A673 (cell line): Measurements from ENCODE around the gene EBF4. TPM values are rescaled to one million over a fixed set of nuclear protein-coding genes. Genes with fewer than 3 reads are reported as not detected.

Source experiments
- BruUV-seq: library from RNA; stranded (reverse); fragments of 400-500 nt; replicated peaks from 2 replicates; lab custom pipeline; 2021; lab: Mats Ljungman, UMichigan
- CTCF ChIA-PET: fragments of 300-600 bp; sonication (Branson Sonifier 250); formaldehyde crosslinking; loops from one replicate; lab custom pipeline; 2022; ENCODE audit warnings: antibody characterized with exemption; lab: Charles Lee
- POLR2A ChIA-PET: fragments of 300-600 bp; sonication (Branson Sonifier 250); formaldehyde crosslinking; loops from one replicate; lab custom pipeline; 2022; ENCODE audit warnings: antibody characterized with exemption; ENCODE audit not compliant: low non-redundant PET; lab: Charles Lee
- DNase-seq: peaks from one replicate; pipeline ENCODE4 v3.0.0-alpha.2; 2015; ENCODE audit warnings: low spot score
- H3K27ac ChIP-seq: fragments of 200-600 bp; sonication (generic); 2 replicates; pipeline ENCODE4 v1.5.1; 2016; ENCODE audit warnings: mixed run types, low read depth, mild to moderate bottlenecking, mixed read lengths, antibody characterized with exemption, low read length; ENCODE audit not compliant: poor library complexity, severe bottlenecking
- H3K27me3 ChIP-seq: fragments of 200-600 bp; sonication (generic); replicated peaks from 2 replicates; pipeline ENCODE4 v1.6.1; 2017; ENCODE audit warnings: mixed run types, low read depth, mild to moderate bottlenecking, mixed read lengths, antibody characterized with exemption, low read length; ENCODE audit not compliant: insufficient read depth, poor library complexity
- H3K36me3 ChIP-seq: fragments of 200-600 bp; sonication (generic); 2 replicates; pipeline ENCODE4 v1.6.1; 2016; ENCODE audit warnings: mixed run types, mild to moderate bottlenecking, mixed read lengths, antibody characterized with exemption, low read length; ENCODE audit not compliant: insufficient read depth, poor library complexity, severe bottlenecking
- H3K4me1 ChIP-seq: fragments of 200-600 bp; sonication (generic); 2 replicates; pipeline ENCODE4 v1.6.1; 2017; ENCODE audit warnings: mixed run types, mild to moderate bottlenecking, mixed read lengths, antibody characterized with exemption, low read length; ENCODE audit not compliant: insufficient read depth, poor library complexity, severe bottlenecking
- H3K4me3 ChIP-seq: fragments of 200-600 bp; sonication (generic); 2 replicates; pipeline ENCODE4 v1.5.1; 2016; ENCODE audit warnings: low read depth, mixed run types, mild to moderate bottlenecking, mixed read lengths, low read length; ENCODE audit not compliant: poor library complexity, severe bottlenecking
- H3K9me3 ChIP-seq: fragments of 200-600 bp; sonication (generic); 2 replicates; pipeline ENCODE4 v1.6.1; 2016; ENCODE audit warnings: mixed run types, low read depth, mild to moderate bottlenecking, mixed read lengths, antibody characterized with exemption, low read length; ENCODE audit not compliant: poor library complexity, severe bottlenecking
- CTCF ChIP-seq: fragments of 300-800, 200-600 bp; sonication (generic); conservative IDR thresholded peaks from 2 replicates; pipeline ENCODE4 v1.5.1; 2017; ENCODE audit warnings: low read depth, mild to moderate bottlenecking, antibody characterized with exemption, low read length, moderate library complexity, mixed read lengths
- EZH2 ChIP-seq: fragments of 200-600 bp; sonication (generic); IDR thresholded peaks from 2 replicates; pipeline ENCODE4 v1.6.1; 2017; ENCODE audit warnings: borderline replicate concordance, low read depth, mild to moderate bottlenecking, mixed read lengths, antibody characterized with exemption, low read length; ENCODE audit not compliant: poor library complexity, severe bottlenecking
- intact Hi-C: fragments of 100-400 bp; cut with micrococcal nuclease; formaldehyde crosslinking; loops from one replicate; pipeline ENCODE4 v1.10.0; 2022; ENCODE audit not compliant: unreplicated experiment
- total RNA-seq: library from RNA; stranded (reverse); gene quantifications from 2 replicates; pipeline ENCODE4 v1.2.3, GENCODE V29; 2021

The EBF4 gene
- total RNA-seq, 1 experiment from 2014 or later = 0.52 TPM

GRCh38 chr20:2701671-2702081 is 9.1 kb downstream of the EBF4 start:
- H3K27me3 ChIP-seq = no peaks in the 10 kb centered on the region
- no peaks in the 10 kb centered on the region for H3K36me3 ChIP-seq
- CTCF ChIA-PET = interaction anchor here (0.5 to 0.9 kb wide), 2 partner anchors 27 to 151 kb away, joined by 4 read pairs; no protein-coding TSS in a partner anchor
- H3K27ac ChIP-seq = no peak overlapping the region
- H3K4me3 ChIP-seq = no peak overlapping the region
- TF ChIP-seq CTCF = no peak
- TF ChIP-seq EZH2 = no peak
- POLR2A ChIA-PET = interaction anchor here (0.5 kb wide), 1 partner anchor 27 kb away, joined by 5 read pairs; no protein-coding TSS in a partner anchor
- intact Hi-C loops = no loop called here
- H3K4me1 ChIP-seq = peaks cover 13% of the 10 kb centered on the region
- BruUV-seq = no TSS peak
- peak; percentile 44 for DNase-seq
- no peaks in the 10 kb centered on the region for H3K9me3 ChIP-seq

DNA sequence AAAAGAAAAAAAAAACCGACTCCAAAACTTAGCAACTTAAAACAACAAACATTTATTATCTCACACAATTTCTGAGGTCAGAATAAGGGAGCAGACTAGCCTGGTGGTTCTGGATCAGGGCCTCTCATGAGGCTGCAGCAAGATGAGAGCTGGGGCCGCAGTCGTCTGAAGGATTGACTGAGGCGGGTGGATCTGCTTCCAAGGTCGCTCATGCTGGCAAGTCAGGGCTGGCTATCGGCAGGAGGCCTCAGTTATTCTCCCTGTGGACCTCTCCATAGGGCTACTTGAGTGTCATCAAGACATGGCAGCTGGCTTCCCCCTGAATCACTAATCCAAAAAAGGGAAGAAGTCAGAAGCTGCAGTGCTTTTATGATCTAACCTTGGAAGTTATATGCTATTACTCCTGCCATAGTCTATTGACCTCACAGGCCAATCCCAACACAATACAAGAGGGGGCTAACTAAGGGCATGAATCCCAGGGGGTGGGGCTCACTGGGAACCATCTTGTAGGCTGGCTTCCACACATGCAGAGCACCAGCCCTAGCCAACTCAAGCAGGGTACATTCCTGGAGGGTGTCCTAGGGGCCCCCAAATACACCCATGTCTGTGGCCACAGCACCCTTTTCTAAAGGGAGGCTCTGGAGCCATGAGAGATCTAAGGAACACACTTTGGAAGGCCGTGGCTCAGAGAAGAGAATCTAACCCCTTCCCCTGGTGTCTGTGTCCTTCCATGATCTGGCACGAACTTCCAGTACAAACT is 11.3 kb downstream of the EBF4 start:
- Histone ChIP-seq H3K4me3 (no peak overlapping the region), H3K27ac (no peak overlapping the region), H3K36me3 (no peaks in the 10 kb centered on the region), H3K27me3 (peaks cover under 1% of the 10 kb centered on the region), H3K4me1 (peaks cover 6% of the 10 kb centered on the region), H3K9me3 (no peaks in the 10 kb centered on the region)
- ChIA-PET CTCF (interaction anchor here (0.6 kb wide), 1 partner anchor 25 kb away, joined by 8 read pairs; no protein-coding TSS in a partner anchor), POLR2A (no interaction called here)
- no peak for DNase-seq
- intact Hi-C loops = no loop called here
- TF ChIP-seq CTCF (no peak), EZH2 (no peak)
- no TSS peak for BruUV-seq

DNA sequence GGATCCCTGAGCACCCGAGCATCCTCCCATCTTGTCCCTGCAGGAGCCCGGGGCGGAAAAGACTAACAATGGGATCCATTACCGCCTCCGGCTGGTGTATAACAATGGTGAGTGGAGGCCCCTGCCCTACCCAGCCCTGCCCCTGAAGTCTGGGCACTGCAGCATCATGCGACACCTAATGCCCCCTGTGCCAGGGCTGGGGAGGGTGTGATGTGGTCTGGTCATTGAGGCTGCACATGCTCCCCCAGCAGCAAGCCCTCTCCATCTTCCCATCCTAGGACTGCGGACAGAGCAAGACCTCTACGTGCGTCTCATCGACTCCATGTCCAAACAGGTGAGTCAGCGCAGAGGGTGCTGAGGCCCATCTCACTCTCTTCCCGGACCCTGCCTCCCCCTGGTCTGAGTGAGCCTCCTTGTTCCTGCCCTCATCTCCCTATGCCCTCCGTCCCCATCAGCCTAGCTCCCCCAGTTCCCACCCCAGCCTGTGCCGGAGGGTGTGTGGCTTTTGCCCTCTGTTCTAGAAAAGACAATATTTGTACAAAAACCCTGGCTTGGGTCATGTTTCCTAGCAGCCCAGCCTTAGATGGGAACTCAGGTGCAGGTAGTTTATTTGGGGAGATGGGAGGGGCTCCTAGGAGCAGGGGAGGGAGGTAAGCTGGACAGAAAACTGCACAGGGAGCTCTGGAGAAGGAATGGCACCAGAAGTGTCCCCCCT is 13.5 kb downstream of the EBF4 start:
- Histone ChIP-seq H3K27me3 (peaks cover 20% of the 10 kb centered on the region), H3K4me1 (peaks cover 6% of the 10 kb centered on the region), H3K27ac (no peak overlapping the region), H3K9me3 (no peaks in the 10 kb centered on the region), H3K4me3 (no peak overlapping the region), H3K36me3 (no peaks in the 10 kb centered on the region)
- DNase-seq = no peak
- BruUV-seq = no TSS peak
- TF ChIP-seq EZH2 (no peak), CTCF (no peak)
- CTCF ChIA-PET = no interaction called here
- POLR2A ChIA-PET = no interaction called here
- intact Hi-C loops = no loop called here
